GM21526 (cell line): ENCODE measurements around the gene PABPN1.
"Not testable (repeated sequence)": the region's sequence is repeated elsewhere in the genome, so short reads cannot be mapped to it uniquely, and the experiment has no call there.

Source experiments
- ATAC-seq: cut with Tn5 transposase; IDR thresholded peaks from one replicate; pipeline ENCODE4 v1.9.1; 2021; ENCODE audit warnings: moderate library complexity; ENCODE audit not compliant: unreplicated experiment, low FRiP score

PABPN1 gene, protein sequence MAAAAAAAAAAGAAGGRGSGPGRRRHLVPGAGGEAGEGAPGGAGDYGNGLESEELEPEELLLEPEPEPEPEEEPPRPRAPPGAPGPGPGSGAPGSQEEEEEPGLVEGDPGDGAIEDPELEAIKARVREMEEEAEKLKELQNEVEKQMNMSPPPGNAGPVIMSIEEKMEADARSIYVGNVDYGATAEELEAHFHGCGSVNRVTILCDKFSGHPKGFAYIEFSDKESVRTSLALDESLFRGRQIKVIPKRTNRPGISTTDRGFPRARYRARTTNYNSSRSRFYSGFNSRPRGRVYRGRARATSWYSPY

DNA sequence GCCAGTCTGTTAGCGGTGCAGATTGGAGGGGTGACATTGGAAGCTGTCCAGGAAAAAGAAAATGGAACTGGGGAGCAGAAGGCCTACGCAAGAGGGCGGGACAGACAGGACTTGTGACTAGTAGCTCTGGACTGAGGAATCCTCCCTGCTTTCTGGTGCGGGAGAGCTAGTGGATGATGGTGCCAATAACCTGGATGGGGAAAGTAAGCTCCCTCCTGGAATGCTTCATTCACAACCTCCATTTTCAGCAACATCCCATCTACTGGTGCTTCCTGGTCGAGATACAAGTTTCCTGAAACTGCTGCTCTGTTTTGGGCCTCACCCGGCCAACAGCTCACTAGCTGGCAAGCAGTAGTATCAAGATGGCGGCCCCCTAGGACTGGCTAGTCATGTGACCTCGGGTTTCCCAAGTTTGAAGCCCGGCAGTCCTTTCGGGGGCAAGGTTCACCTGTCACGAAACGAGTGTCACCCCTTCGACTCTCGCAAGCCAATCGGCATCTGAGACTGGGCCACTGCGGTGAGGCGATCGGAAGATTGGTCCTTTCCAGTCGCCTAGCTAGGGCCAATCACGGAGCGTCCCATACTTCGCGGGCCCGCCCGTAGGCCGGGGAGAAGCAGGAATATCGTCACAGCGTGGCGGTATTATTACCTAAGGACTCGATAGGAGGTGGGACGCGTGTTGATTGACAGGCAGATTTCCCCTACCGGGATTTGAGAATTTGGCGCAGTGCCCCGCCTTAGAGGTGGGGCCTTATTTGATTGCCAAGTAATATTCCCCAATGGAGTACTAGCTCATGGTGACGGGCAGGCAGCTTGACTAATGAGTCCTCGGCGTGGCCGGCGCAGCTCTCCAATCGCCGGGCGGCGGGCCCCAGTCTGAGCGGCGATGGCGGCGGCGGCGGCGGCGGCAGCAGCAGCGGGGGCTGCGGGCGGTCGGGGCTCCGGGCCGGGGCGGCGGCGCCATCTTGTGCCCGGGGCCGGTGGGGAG, at the start of gene PABPN1:
TSS of gene PABPN1 (plus strand) at position 874 of the 988 bp plus-strand sequence. CDS start at position 887, 13 bp downstream.
- ATAC-seq: peak; percentile 88

DNA sequence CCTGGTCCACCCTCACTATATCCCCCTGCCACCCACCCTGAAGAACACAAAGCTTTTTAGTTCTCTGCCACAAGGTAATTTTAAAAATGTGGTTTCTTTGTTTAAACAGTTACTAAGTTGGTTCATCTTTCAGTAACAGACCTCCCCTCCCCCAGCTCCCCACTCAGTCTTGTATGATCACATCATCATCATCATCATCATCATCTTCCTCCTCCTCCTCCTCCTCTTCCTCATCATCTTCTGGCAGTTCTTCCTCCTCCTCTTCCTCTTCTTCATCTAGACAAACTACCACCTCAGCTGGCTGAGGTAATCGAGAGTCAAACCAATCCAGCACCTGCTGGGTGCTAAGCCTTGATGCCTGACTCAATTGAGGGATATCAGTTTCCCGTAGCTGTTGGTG, 45.8 kb upstream of the PABPN1 start:
- ATAC-seq: no peak

DNA sequence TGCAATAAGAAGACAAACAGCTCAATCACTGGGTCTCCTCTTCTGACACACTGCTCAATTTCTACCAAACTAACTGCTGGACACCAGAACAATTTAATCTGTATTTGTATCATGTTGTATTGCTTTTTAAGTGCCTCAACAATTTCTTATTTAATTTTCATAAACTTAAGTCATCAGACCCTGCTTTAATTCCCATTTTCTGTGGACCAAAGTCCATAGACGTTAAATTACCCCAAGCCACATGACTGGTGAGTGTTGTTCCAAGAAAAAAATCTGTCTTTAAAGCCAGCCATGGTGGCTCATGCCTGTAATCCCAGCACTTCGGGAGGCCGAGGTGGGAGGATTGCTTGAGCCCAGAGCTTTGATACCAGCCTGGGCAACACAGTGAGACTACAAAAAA, 44.1 kb upstream of the PABPN1 start:
- ATAC-seq: no peak

DNA sequence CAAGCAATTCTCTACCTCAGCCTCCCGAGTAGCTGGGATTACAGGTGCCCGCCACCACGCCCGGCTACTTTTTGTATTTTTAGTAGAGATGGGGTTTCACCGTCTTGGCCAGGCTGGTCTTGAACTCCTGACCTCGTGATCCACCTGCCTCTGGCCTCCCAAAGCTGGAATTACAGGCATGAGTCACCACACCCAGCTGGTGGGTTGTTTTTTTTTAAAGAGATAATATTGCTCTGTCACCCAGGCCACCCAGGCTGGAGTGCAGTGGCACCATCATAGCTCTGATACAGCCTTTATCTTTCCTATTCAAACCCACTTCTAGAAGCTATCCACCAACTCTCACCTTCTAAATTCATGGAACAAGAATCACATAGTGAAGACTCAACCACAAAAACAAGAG, 43.3 kb upstream of the PABPN1 start:
- ATAC-seq: not testable (repeated sequence)

DNA sequence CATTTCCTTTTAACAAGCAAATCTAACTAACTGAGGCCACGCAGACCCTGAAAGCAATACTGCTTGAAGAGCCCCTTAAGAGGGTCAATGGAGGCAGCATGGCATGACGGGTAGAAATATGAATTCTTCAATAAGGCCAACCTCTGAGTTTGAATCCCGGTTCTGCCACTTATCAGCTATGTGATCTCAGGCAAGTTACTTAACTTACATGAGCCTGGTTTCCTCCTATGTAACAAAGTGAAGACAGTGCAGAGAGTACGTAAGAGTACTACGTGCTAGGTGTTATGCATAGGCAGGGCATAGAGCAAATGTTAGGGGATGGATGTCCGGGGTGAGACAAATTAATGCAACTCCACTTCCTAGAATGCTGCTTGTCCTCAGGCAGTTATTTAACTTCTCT, 40.0 kb upstream of the PABPN1 start:
- ATAC-seq: no peak

DNA sequence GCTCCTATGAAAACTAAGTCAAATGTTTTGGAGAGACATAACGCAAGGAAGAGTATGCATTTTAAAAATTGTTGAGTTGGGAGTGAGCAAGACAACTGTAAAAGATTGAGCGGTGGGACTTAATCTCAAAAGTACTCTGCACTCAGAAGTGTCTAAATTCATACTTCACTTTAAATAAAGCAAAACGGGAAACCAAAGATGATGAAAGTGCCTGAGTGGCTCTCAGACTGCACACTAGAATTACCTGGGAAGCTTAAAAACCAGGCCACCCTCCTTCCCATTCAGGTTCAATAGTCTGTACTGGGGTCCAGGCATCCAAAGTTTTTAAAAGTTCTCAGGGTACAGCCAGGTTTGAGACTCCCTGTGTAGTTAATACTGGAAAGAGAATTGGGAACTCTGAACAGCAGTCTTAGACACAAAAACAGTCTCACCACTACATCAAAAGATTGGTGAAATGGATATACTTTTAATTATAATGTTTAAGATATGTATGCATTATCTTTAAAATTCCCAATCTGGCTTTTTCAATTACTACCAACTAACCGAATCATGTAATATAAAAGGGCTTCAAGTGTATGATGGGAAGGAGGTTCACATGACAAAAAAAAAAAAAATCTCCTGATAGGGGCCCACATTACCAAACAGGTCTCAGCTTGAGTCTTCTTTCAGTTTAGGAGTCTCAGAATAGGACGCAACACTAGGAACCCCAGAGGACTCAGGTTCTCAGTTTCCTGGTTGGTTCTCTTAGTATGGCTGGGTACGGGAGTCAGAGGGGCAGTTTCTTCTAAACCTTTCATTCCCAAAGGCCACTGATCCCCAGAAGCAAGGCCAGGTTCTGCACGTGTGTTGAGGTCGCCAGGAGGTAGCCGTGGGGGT, 36.4 kb upstream of the PABPN1 start:
- ATAC-seq: no peak

DNA sequence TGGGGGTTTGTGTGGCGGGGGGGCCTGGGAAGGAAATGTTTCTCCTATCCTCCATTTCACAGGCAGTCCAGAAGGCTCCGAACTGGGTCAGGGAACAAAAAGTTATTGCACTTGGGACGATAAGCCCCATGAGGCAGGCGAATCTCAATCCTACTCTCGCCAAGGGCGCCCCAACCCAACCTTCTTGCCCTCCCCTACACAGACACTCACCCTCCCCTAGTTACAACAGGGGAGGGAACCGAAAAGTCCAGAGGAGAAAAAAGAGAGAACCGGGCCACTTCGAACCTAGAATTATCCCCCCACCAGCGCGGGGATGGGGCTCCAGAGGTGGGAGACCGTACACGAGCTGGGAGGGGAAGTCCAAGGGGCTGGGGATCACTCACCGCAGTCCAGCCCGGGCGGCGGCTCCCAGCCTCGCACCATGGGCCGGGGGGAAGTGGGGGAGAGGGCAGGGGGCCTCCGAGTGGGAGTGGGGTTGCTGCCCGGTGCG, 35.7 kb upstream of the PABPN1 start:
- peak; percentile 21 for ATAC-seq

DNA sequence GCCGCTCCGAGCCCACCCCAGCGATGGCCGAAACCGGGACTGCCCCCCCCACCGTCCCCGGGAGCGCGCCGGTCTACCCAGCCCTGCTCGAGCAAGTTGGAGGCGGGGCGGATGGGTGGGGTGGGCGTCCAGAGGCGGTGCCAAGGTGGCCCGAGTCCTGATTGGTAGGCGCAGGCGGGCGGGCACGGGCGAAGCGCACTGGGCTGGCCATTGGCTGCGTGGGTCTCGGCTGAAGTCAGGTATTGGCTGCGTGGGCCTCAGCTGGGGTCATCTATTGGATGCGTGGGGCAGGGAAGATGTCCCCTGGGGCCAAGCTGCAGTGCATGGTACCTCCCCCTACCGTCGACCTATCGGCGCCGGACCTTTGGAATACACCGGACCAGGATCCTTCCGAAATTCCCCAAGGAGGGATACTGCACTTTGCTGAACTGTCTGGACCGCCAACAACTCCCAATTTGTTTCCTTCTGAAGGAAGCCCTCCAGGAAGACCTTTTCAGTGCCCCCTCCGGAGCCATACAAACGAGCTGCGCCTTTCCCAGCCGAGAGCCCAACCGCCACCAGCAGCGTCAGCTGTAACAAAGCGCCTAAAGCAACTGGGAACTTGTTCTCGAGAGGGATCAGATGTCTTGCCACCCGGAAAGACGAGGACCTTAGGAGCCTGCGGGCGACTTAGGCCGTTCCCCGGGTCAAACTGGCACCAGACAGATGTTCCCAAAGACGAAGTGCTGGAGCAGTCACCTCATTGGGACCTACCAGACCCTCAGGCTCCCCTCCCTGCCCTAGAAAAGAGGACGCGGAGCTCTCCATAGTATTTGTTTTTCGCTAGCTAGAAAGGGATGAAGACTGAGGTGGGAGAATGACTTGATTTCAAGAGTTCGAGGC, 35.0 kb upstream of the PABPN1 start, which contains the start of gene HOMEZ:
TSS of gene HOMEZ (minus strand) at position 113 of the 882 bp plus-strand sequence. CDS start 180 bp downstream, outside the sequence.
- peak; percentile 96 for ATAC-seq

DNA sequence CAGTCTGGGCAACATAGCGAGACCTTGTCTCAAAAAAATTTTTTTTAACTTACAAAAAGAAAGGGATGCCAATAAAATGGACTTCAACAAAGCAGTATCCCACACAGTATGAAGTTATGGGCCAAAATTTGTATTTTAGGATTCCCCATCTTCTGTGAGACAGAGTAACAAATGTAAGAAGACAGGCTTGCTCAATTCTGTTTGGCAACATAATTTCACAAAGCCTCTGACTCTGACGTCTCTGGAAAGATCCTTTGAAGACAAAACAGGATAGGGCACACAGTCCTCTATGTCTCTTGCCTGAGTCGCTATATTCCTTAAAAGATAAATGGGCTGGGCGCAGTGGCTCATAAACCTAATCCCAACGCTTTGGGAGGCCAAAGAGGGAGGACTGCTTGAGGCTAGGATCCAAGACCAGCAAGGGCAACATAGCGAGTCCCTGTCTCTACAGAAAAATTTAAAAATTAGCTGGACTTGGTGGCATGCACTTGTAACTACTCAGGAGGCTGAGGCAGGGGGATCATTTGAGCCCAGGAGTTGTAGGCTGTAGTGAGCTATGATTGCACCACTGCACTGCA, 34.3 kb upstream of the PABPN1 start:
- no peak for ATAC-seq

DNA sequence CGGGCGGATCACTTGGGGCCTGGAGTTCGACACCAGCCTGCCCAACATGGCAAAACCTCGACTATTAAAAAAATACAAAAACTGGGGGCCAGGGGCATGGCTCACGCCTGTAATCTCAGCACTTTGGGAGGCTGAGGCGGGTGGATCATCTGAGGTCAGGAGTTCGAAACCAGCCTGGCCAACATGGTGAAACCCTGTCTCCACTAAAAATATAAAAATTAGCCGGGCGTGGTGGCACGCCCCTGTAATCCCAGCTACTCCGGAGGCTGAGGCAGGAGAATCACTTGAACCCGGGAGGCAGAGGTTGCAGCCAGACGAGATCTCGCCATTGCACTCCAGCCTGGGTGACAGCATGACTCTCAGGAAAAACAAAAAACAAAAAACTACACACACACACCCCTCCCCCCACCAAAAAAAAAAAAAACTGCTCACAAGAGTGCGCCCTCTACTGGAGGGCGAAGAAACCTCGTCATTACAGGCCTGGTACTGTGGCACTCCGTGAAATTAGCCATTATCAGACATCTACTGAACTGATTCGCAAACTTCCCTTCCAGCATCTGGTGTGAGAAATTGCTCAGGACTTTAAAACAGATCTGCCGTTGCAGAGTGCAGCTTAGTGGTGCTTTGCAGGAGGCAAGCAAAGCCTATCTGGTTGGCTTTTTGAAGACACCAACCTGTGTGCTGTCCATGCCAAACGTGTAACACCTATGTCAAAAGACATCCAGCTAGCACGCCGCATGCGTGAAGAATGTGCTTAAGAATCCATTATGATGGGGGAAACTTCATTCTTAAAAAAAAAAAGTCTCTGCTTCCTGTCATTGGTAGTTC, 26.3 kb upstream of the PABPN1 start:
- no peak for ATAC-seq

DNA sequence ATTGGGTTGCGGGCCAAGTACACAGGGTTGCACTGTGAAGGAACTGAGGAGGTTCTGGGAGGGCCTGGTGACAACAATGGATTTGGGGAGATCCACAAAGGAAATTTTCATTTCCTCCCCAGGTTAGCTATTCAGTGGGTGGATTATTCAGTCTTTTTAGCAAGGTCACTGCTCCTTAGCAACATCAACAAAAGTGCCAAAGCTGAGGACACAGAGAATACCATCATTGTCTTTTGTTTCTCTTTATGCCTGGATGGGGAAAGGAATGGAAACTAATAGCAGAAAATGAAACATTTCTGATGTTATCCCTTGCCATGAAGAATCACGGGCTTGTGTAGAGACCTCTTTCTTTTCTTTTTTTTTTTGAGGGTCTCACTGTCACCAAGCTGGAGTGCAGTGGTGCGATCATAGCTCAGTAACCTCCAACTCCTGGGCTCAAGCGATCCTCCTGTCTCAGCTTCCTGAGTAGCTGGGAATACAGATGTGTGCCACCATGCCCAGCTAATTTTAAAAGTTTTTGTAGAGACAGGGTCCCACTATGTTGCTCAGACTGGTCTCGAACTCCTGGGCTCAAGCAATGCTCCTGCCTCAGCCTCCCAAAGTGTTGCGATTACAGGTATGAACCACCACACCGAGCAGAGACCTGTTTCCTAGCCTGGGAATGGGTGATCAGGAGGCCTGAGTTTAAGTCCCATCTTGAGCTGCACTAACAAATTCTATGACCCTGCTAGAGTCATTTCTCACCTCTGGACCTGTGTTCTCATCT, 25.1 kb upstream of the PABPN1 start:
- no peak for ATAC-seq

DNA sequence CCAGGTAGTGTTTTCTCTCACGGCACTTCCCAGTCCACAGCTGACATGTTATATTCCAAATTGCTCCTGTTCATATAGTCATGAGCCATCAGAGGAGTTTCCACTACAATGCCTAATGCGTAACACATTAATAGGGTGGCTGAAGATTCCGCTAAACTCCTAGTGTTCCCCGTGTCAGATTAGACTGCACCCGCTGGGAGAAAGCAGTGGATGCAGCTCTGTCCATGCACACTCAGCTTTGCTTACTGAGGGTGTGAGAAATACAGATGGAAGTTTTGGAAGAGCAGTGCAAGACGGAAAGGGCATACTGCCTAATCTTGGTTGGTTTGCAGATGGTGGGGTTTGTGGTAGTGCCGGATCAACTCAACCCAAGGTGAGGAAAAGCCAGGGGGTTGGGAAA, 24.2 kb upstream of the PABPN1 start:
- ATAC-seq: no peak

DNA sequence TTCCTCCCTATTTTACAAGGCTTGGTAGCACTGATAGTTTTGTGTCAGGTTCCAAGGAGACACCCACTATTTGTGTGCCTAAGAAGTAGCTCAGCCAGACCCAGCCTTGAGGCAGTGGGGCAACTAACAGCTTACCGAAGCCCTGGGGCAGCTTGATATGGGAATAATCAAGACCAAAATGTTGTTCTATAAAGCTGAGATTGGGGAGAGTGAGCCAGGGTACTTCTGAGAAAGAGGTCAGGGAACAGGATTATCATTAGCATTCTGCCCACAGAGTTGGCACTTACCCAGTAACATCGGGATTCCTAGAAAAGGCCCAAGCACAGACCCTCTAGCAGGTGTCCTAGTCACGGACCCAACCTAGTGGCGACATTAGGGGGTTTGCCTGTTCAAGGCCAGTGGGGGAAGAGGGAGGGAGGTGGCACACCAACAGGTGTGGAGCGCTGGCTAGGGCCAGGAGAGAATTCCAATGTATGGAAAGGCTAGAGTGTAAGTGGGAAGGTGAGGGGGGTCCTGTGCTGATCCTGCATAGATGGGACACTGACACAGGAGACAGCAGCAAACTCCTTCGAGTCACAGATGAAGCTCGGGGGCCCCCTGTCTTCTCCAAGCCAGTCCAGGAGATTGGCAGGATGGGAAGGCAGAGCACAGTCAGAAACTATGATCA, 23.5 kb upstream of the PABPN1 start:
- ATAC-seq: no peak

DNA sequence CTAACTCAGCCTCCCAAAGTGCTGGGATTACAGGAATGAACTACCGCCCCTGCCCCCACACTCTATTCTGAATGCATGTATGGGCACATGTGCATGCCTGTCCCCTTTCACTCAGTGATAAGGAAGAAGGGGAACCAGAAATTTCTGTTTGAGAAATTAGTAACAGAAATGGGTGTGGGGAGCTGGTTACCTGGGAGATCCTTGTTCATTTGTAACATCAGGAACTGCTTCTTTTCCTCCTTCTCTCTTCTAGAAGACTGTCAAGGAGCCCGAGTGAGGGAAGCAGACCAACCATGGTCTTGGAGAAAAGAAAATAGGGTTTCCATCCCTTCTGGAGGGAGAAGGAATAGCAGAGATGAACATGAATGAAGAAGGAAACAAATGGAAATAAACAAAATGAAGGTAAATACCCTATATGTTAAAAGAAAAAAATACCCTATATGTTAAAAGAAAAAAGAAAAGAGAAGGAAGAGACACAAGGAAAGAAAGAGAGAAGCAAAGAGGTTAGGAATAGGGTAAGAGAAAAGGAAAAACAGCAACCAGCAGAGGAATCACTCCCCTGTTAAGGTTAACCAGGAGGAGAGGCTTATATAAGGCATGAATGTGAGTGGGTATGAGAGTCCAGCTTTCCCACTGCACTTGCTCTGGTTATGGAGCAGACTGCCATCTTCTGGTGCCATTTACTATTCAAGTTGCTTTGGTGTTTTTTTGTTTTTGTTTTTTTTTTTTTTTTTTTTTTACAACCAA, 21.9 kb upstream of the PABPN1 start:
- no peak for ATAC-seq

DNA sequence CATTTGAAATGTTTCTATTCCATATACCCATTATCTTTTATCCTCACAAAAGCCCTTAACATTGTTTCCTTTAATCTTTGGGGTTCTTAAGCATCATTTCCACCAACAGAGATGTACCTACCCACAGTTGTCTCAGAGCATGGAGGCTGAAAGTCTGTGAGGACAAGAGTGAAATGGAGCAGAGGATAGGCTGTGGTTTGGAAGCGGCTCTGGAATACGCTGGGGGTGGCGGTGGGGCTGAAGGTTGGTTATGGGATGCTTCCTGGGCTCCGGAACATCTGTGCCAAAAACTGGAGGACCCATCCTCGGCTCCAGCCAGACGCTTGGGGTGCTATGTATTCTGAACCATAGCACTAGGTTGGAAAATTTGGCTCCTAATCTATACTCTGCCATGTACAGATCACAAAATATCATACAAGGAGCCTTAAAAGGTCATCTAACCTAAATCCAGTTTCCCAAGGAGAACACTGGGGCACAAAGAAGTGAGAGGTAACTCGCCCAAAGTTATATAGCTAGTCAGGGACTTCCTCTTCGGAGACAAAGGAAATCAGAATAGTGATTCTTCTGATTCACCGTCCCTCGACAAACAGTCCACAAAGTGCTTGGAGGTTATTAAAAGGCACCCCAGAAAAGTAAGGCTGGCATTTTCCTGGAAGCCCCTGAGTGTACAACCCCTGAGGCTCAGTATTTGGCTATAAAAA, 21.1 kb upstream of the PABPN1 start:
- ATAC-seq: no peak
